Esophagus (tissue), 2 donors: ENCODE results near the gene HEPN1. TPM values are rescaled to one million over a fixed set of nuclear protein-coding genes. Genes with fewer than 3 reads are reported as not detected.

Experiments
- H3K27ac ChIP-seq, 2 donors: one replicate each; pipeline ENCODE4 v1.5.1; 2013; ENCODE audit warnings: low read depth in 2 of 2, mild to moderate bottlenecking in 2 of 2, inconsistent platforms in 1 of 2, low read length in 1 of 2, moderate library complexity in 1 of 2
- H3K27me3 ChIP-seq, 2 donors: one replicate each; pipeline ENCODE4 v1.6.1; 2013; ENCODE audit warnings: low read length in 2 of 2, control low read depth in 1 of 2, mild to moderate bottlenecking in 1 of 2; ENCODE audit not compliant: insufficient read depth in 2 of 2, control insufficient read depth in 1 of 2
- H3K36me3 ChIP-seq, 2 donors: one replicate each; pipeline ENCODE4 v1.6.1; 2013; ENCODE audit warnings: low read length in 1 of 2; ENCODE audit not compliant: control insufficient read depth in 2 of 2, insufficient read depth in 2 of 2
- H3K4me1 ChIP-seq, 2 donors: one replicate each; pipeline ENCODE4 v1.6.1; 2013; ENCODE audit warnings: low read length in 1 of 2; ENCODE audit not compliant: control insufficient read depth in 2 of 2, insufficient read depth in 2 of 2
- H3K4me3 ChIP-seq, 2 donors: one replicate each; pipeline ENCODE4 v1.5.1; 2013; ENCODE audit warnings: low read length in 2 of 2, mild to moderate bottlenecking in 2 of 2, low read depth in 1 of 2, moderate library complexity in 1 of 2
- H3K9me3 ChIP-seq, 2 donors: one replicate each; pipeline ENCODE4 v1.6.1; 2013; ENCODE audit warnings: mild to moderate bottlenecking in 2 of 2, low read depth in 1 of 2, low read length in 1 of 2, moderate library complexity in 1 of 2; ENCODE audit not compliant: control insufficient read depth in 2 of 2, insufficient read depth in 1 of 2
- WGBS, 2 donors: extraction: QIAGEN DNeasy Blood & Tissue Kit; methylation state at CpG; one replicate each; pipeline ENCODE4 v1.1.7; 2013; 5-methylcytosine and 5-hydroxymethylcytosine counted together
- polyA plus RNA-seq, 2 donors: library from polyadenylated mRNA; stranded (reverse); fragments of 200-250 nt; gene quantifications; one replicate each; pipeline ENCODE4 v1.2.3, GENCODE V29; 2013
- donor health status: healthy with polysubstance abuse.
- donor health status: Bipolar disorder and iron deficiency.

Gene HEPN1
- polyA plus RNA-seq, 2 donors: not detected

GRCh38 chr11:124882339-124883071 lies 36.5 kb upstream of the HEPN1 start:
- Histone ChIP-seq H3K4me1 (peaks cover 0 to 4% of the 10 kb centered on the region in 2 donors), H3K27ac (peak overlapping the region in 1 of 2 donors; percentile 24)
- WGBS, 2 donors: 57 to 62% methylated on average over 11 of the region's 11 CpGs

GRCh38 chr11:124884340-124884739 lies 34.7 kb upstream of the HEPN1 start:
- WGBS, 2 donors: 89 to 95% methylated on average over 1 of the region's 1 CpG

More at GRCh38 chr11:124882339-124883071, 36.5 kb upstream of the HEPN1 start:
- H3K4me3 ChIP-seq: no peak overlapping the region
- no peaks in the 10 kb centered on the region for H3K9me3 ChIP-seq
- no peaks in the 10 kb centered on the region for H3K27me3 ChIP-seq
- H3K36me3 ChIP-seq: no peaks in the 10 kb centered on the region

GRCh38 chr11:124884869-124885479 lies 34.1 kb upstream of the HEPN1 start:
- no peak overlapping the region for H3K4me3 ChIP-seq

More at GRCh38 chr11:124884340-124884739, 34.7 kb upstream of the HEPN1 start:
- H3K27ac ChIP-seq: no peak overlapping the region
- H3K4me3 ChIP-seq: no peak overlapping the region
- no peaks in the 10 kb centered on the region for H3K27me3 ChIP-seq
- peaks cover 0 to 4% of the 10 kb centered on the region in 2 donors for H3K4me1 ChIP-seq
- H3K9me3 ChIP-seq: no peaks in the 10 kb centered on the region
- no peaks in the 10 kb centered on the region for H3K36me3 ChIP-seq

GRCh38 chr11:124886476-124886875 lies 32.6 kb upstream of the HEPN1 start:
- H3K4me1 ChIP-seq: no peaks in the 10 kb centered on the region
- no peak overlapping the region for H3K27ac ChIP-seq
- 85 to 89% methylated on average over 11 of the region's 11 CpGs for WGBS, 2 donors
- no peak overlapping the region for H3K4me3 ChIP-seq
- H3K9me3 ChIP-seq: no peaks in the 10 kb centered on the region
- no peaks in the 10 kb centered on the region for H3K36me3 ChIP-seq
- H3K27me3 ChIP-seq: no peaks in the 10 kb centered on the region

More at GRCh38 chr11:124884869-124885479, 34.1 kb upstream of the HEPN1 start:
- Histone ChIP-seq H3K9me3 (no peaks in the 10 kb centered on the region), H3K36me3 (no peaks in the 10 kb centered on the region), H3K27ac (no peak overlapping the region), H3K27me3 (no peaks in the 10 kb centered on the region), H3K4me1 (peaks cover 0 to 4% of the 10 kb centered on the region in 2 donors)
- 70 to 71% methylated on average over 5 of the region's 5 CpGs for WGBS, 2 donors

- Histone ChIP-seq H3K27me3 (no peaks in the 10 kb centered on the region), H3K9me3 (no peaks in the 10 kb centered on the region), H3K27ac (no peak overlapping the region), H3K4me3 (no peak overlapping the region), H3K4me1 (no peaks in the 10 kb centered on the region), H3K36me3 (no peaks in the 10 kb centered on the region)
- WGBS, 2 donors: 83 to 84% methylated on average over 10 to 12 of the region's 12 CpGs
Measured at GRCh38 chr11:124886978-124887666, 31.9 kb upstream of the HEPN1 start.

- Histone ChIP-seq H3K4me3 (no peak overlapping the region), H3K9me3 (no peaks in the 10 kb centered on the region), H3K27ac (no peak overlapping the region), H3K27me3 (no peaks in the 10 kb centered on the region), H3K36me3 (no peaks in the 10 kb centered on the region), H3K4me1 (no peaks in the 10 kb centered on the region)
- 74 to 77% methylated on average over 3 of the region's 3 CpGs for WGBS, 2 donors
Measured at GRCh38 chr11:124887667-124888013, 31.4 kb upstream of the HEPN1 start.

GRCh38 chr11:124889191-124890091 lies 29.6 kb upstream of the HEPN1 start:
- 84 to 87% methylated on average over 2 of the region's 2 CpGs for WGBS, 2 donors
- no peaks in the 10 kb centered on the region for H3K4me1 ChIP-seq
- H3K4me3 ChIP-seq: no peak overlapping the region
- H3K27me3 ChIP-seq: no peaks in the 10 kb centered on the region
- no peaks in the 10 kb centered on the region for H3K9me3 ChIP-seq
- H3K36me3 ChIP-seq: no peaks in the 10 kb centered on the region
- H3K27ac ChIP-seq: no peak overlapping the region

GRCh38 chr11:124890151-124890550 lies 28.9 kb upstream of the HEPN1 start:
- Histone ChIP-seq H3K9me3 (no peaks in the 10 kb centered on the region), H3K27ac (no peak overlapping the region), H3K27me3 (no peaks in the 10 kb centered on the region), H3K4me3 (no peak overlapping the region), H3K36me3 (no peaks in the 10 kb centered on the region), H3K4me1 (no peaks in the 10 kb centered on the region)
- WGBS, 2 donors: 85 to 91% methylated on average over 2 of the region's 2 CpGs
